ENCODE measurements around the gene RPS25.

DNA sequence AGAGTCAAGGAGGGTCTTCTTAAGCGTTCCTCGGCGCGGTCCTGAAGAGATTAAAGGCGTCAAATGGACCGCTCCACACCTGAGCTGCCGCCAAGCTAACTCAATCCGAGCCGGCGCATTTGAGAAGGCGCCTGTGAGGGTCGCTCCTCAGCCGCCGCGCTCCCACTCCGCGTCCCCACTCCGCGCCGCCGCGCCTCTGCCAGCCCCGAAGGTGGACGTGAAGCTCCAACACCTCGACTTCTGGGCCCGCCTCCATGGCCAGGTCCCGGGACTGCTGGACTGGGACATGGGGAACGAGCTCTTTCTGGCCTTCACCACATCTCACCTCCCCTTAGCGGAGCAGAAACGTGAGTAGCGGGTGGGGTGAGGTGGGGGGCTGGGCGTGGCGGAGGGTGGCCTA is 46.5 kb downstream of the RPS25 start, which contains the start of gene FOXR1:
- TF ChIP-seq, protein P1, sequence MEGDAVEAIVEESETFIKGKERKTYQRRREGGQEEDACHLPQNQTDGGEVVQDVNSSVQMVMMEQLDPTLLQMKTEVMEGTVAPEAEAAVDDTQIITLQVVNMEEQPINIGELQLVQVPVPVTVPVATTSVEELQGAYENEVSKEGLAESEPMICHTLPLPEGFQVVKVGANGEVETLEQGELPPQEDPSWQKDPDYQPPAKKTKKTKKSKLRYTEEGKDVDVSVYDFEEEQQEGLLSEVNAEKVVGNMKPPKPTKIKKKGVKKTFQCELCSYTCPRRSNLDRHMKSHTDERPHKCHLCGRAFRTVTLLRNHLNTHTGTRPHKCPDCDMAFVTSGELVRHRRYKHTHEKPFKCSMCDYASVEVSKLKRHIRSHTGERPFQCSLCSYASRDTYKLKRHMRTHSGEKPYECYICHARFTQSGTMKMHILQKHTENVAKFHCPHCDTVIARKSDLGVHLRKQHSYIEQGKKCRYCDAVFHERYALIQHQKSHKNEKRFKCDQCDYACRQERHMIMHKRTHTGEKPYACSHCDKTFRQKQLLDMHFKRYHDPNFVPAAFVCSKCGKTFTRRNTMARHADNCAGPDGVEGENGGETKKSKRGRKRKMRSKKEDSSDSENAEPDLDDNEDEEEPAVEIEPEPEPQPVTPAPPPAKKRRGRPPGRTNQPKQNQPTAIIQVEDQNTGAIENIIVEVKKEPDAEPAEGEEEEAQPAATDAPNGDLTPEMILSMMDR (IDR thresholded peaks at IDR 0.05; ENCODE audit: poor library complexity): no peak
- TF ChIP-seq EZH2 (IDR thresholded peaks at IDR 0.05; ENCODE audit: borderline replicate concordance): no peak
- no peak for TF ChIP-seq EZH2phosphoT487 (IDR thresholded peaks at IDR 0.05; ENCODE audit: low read depth, severe bottlenecking, unreplicated experiment)

Data from hepatocyte (in vitro differentiated cells).